GM21526 (cell line): ENCODE data around the gene C4orf54.

Source experiments
- ATAC-seq: cut with Tn5 transposase; IDR thresholded peaks from one replicate; pipeline ENCODE4 v1.9.1; 2021; ENCODE audit warnings: moderate library complexity; ENCODE audit not compliant: unreplicated experiment, low FRiP score

The C4orf54 gene

GRCh38 chr4:99652596-99653436, 4.8 kb downstream of the C4orf54 start:
- ATAC-seq: no peak

- ATAC-seq: no peak
These were observed 5.7 kb downstream of the C4orf54 start for GRCh38 chr4:99651811-99652485.

GRCh38 chr4:99651016-99651769, 6.4 kb downstream of the C4orf54 start:
- no peak for ATAC-seq

- ATAC-seq: no peak
These were observed 7.8 kb downstream of the C4orf54 start for GRCh38 chr4:99649778-99650177.

- ATAC-seq: no peak
These were observed 8.4 kb downstream of the C4orf54 start for GRCh38 chr4:99649208-99649607.

- no peak for ATAC-seq
These were observed 9.3 kb downstream of the C4orf54 start for GRCh38 chr4:99648321-99648720.

- ATAC-seq: no peak
These were observed 10.6 kb downstream of the C4orf54 start for GRCh38 chr4:99647071-99647470.

- ATAC-seq: no peak
These were observed 12.0 kb downstream of the C4orf54 start for GRCh38 chr4:99645638-99646037.

GRCh38 chr4:99645036-99645435, 12.6 kb downstream of the C4orf54 start:
- no peak for ATAC-seq

GRCh38 chr4:99644453-99644852, 13.2 kb downstream of the C4orf54 start:
- no peak for ATAC-seq

- no peak for ATAC-seq
These were observed 14.7 kb downstream of the C4orf54 start for GRCh38 chr4:99642725-99643489.

- ATAC-seq: no peak
These were observed 17.0 kb downstream of the C4orf54 start for GRCh38 chr4:99640676-99641075.

- no peak for ATAC-seq
These were observed 20.5 kb downstream of the C4orf54 start for GRCh38 chr4:99637174-99637573.

- ATAC-seq: no peak
These were observed 21.2 kb downstream of the C4orf54 start for GRCh38 chr4:99636422-99636821.

GRCh38 chr4:99635601-99636000, 22.0 kb downstream of the C4orf54 start:
- ATAC-seq: no peak

- ATAC-seq: no peak
These were observed 22.8 kb downstream of the C4orf54 start for GRCh38 chr4:99634742-99635360.

GRCh38 chr4:99633772-99634171, 23.9 kb downstream of the C4orf54 start:
- ATAC-seq: no peak

GRCh38 chr4:99630857-99631360, 26.7 kb downstream of the C4orf54 start:
- ATAC-seq: no peak

GRCh38 chr4:99629962-99630554, 27.6 kb downstream of the C4orf54 start:
- ATAC-seq: no peak
